PFSK-1 (cell line): ENCODE results near the gene PFDN1.

Source experiments
- POLR2AphosphoS5 ChIP-seq: IDR thresholded peaks from 2 replicates; pipeline ENCODE4 v1.6.1; 2012; ENCODE audit warnings: low read depth, mild to moderate bottlenecking, control low read depth, low read length, moderate library complexity
- SIN3A ChIP-seq: IDR thresholded peaks from 2 replicates; pipeline ENCODE4 v1.6.1; 2012; ENCODE audit warnings: mild to moderate bottlenecking, low read length, moderate library complexity, borderline replicate concordance; ENCODE audit not compliant: insufficient read depth
- TF ChIP-seq, protein P1 (sequence below), 2 experiments: IDR thresholded peaks; 2 replicates each; pipeline versions ENCODE4 v1.6.1 to v1.8.0; 2011 to 2012; ENCODE audit warnings: low read depth in 2 of 2, low read length in 2 of 2, control low read depth in 1 of 2, inconsistent platforms in 1 of 2, mild to moderate bottlenecking in 1 of 2, moderate library complexity in 1 of 2; ENCODE audit not compliant: insufficient read depth in 1 of 2

DNA sequence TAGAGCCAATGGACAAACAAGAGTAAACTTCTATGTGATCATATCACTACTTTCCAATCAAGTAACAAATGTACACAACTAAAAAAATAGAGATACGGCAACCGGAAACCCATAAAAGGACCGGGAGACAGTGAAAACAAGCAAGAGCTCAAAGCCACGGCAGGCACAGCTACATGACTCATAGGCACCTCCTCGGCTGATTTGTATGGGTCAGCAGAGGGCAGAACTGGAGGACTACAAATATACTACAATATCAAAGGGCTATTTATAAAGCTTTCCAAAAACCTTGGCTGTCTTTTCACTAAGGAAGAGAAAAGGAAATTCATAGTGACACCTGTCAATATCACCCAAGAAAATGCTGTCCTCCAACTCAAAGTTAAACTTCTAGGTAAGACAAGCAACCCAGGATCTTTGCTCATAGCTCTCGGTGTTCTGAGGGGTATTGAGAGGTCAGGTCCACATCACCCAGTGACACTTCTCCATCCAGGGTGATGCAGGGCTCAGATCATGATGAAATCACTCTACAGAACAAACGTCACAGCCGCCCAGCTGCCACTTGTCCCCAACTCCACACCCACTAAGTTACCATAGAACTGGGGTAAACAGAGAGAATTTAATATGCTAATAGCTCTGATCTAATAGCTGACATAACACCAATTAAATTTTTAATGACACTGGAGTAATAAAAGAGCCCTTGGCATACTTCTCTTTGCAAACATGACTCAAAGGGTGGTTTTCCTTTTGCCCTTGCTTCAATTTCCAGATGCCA is 41.3 kb downstream of the PFDN1 start:
- TF ChIP-seq, protein P1, sequence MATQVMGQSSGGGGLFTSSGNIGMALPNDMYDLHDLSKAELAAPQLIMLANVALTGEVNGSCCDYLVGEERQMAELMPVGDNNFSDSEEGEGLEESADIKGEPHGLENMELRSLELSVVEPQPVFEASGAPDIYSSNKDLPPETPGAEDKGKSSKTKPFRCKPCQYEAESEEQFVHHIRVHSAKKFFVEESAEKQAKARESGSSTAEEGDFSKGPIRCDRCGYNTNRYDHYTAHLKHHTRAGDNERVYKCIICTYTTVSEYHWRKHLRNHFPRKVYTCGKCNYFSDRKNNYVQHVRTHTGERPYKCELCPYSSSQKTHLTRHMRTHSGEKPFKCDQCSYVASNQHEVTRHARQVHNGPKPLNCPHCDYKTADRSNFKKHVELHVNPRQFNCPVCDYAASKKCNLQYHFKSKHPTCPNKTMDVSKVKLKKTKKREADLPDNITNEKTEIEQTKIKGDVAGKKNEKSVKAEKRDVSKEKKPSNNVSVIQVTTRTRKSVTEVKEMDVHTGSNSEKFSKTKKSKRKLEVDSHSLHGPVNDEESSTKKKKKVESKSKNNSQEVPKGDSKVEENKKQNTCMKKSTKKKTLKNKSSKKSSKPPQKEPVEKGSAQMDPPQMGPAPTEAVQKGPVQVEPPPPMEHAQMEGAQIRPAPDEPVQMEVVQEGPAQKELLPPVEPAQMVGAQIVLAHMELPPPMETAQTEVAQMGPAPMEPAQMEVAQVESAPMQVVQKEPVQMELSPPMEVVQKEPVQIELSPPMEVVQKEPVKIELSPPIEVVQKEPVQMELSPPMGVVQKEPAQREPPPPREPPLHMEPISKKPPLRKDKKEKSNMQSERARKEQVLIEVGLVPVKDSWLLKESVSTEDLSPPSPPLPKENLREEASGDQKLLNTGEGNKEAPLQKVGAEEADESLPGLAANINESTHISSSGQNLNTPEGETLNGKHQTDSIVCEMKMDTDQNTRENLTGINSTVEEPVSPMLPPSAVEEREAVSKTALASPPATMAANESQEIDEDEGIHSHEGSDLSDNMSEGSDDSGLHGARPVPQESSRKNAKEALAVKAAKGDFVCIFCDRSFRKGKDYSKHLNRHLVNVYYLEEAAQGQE (IDR thresholded peaks at IDR 0.05; ENCODE audit: insufficient read depth in 1 of 2, low read depth in 2 of 2, low read length in 2 of 2), result no peak
- TF ChIP-seq POLR2AphosphoS5, result no peak
- no peak for TF ChIP-seq SIN3A
